Esophagus muscularis mucosa (tissue), 4 donors: ENCODE measurements around the gene PCBP3. TPM values are rescaled to one million over a fixed set of nuclear protein-coding genes. Genes with fewer than 3 reads are reported as not detected.

Experiments used
- DNase-seq: peaks from one replicate; pipeline ENCODE4 v3.0.0-alpha.2; 2017; ENCODE audit errors: extremely low spot score
- H3K27ac ChIP-seq, 4 donors: fragments of 200-600 bp; sonication (generic); replicated peaks in 1 of 4; 1 replicate in 3 of 4; 2 replicates in 1 of 4; pipeline ENCODE4 v1.5.1; 2016 to 2019; ENCODE audit warnings: mild to moderate bottlenecking in 1 of 4
- H3K27me3 ChIP-seq, 4 donors: fragments of 200-600 bp; sonication (generic); one replicate each; pipeline versions ENCODE4 v1.5.1 to v1.6.0; 2016 to 2019
- H3K36me3 ChIP-seq, 4 donors: fragments of 200-600 bp; sonication (generic); one replicate each; pipeline ENCODE4 v1.5.1; 2016 to 2019
- H3K4me1 ChIP-seq, 4 donors: fragments of 200-600 bp; sonication (generic); one replicate each; pipeline ENCODE4 v1.5.1; 2016 to 2019
- H3K4me3 ChIP-seq, 4 donors: fragments of 200-600 bp; sonication (generic); 1 replicate in 2 of 4; 2 replicates in 2 of 4; pipeline ENCODE4 v1.5.1; 2016 to 2019; ENCODE audit warnings: mild to moderate bottlenecking in 4 of 4, moderate library complexity in 1 of 4
- H3K9me3 ChIP-seq, 4 donors: fragments of 200-600 bp; sonication (generic); 1 replicate in 3 of 4; 2 replicates in 1 of 4; pipeline ENCODE4 v1.5.1; 2016 to 2019
- CTCF ChIP-seq, 3 experiments: fragments of 200-600 bp in 2 of 3; fragments of 450-650 bp in 1 of 3; sonication (generic) in 2 of 3; IDR thresholded peaks; one replicate each; pipeline ENCODE4 v1.5.1; 2017 to 2019; ENCODE audit warnings: antibody characterized with exemption in 3 of 3, mild to moderate bottlenecking in 2 of 3, moderate library complexity in 1 of 3
- EP300 ChIP-seq: sonication (generic); formaldehyde crosslinking; IDR thresholded peaks from one replicate; pipeline ENCODE4 v1.6.1; 2017; ENCODE audit warnings: antibody characterized with exemption
- POLR2A ChIP-seq: fragments of 450-650 bp; IDR thresholded peaks from one replicate; pipeline ENCODE4 v1.6.1; 2017; ENCODE audit warnings: antibody characterized with exemption, moderate library complexity, mild to moderate bottlenecking, low read depth
- POLR2AphosphoS5 ChIP-seq, 2 donors: sonication (generic); formaldehyde crosslinking; IDR thresholded peaks; one replicate each; pipeline ENCODE4 v1.6.1; 2017; ENCODE audit warnings: antibody characterized with exemption in 2 of 2
- WGBS: methylation state at CpG from one replicate; pipeline ENCODE4 v1.1.5; 2018; 5-methylcytosine and 5-hydroxymethylcytosine counted together
- intact Hi-C: fragments of 100-400 bp; cut with DNase I; formaldehyde crosslinking; loops from one replicate; pipeline ENCODE4 v1.15.1; 2023
- total RNA-seq, 4 donors: library from RNA; depleted of rRNA; stranded (reverse); fragments of >200 nt; gene quantifications; one replicate each; pipeline versions ENCODE4 v1.1.0 to v1.2.1, GENCODE V29; 2016

PCBP3 gene
- total RNA-seq, 4 donors from 2014 or later: 7.5 to 9.2 (median 8.1) TPM

DNA sequence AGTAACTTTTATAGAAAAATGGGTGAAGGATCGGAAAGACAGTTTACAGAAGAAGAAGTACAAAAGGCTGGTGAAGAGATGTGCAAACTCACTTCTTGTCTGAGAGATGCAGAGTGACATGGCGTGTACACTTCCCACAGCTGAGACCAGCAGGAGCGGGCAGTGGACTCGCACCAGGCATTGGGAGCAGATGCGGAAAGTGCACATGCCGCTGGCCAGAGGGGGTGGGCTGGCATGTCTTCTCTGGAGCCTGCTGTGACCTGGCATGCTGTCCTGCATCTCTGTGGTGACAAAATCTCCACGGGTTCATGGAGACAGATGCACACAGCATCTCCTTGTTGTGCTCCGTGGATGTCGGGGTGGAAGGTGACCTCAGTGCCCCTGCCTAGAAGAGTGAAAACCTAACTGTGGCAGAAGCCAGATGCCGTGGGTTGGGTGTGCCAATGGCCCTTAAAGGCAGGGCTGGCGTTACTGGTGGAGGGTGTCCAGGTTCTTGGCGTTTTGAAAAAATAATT, 209.4 kb downstream of the PCBP3 start:
- intact Hi-C loops: no loop called here
- 89% methylated on average over 12 of the region's 12 CpGs for WGBS
- no peak for DNase-seq
- Histone ChIP-seq H3K27me3 (peaks cover 0 to 8% (median 0%) of the 10 kb centered on the region in 4 donors), H3K4me1 (peaks cover 0 to 1% (median 0%) of the 10 kb centered on the region in 4 donors), H3K36me3 (peaks cover 0 to 5% (median 0%) of the 10 kb centered on the region in 4 donors), H3K9me3 (no peaks in the 10 kb centered on the region), H3K27ac (no peak overlapping the region), H3K4me3 (no peak overlapping the region)
- TF ChIP-seq POLR2A (no peak), POLR2AphosphoS5 (IDR thresholded peaks at IDR 0.05) (no peak), CTCF (IDR thresholded peaks at IDR 0.05) (no peak), EP300 (no peak)

- Histone ChIP-seq H3K4me3 (no peak overlapping the region), H3K9me3 (no peaks in the 10 kb centered on the region), H3K27ac (no peak overlapping the region), H3K36me3 (peaks cover 0 to 5% (median 0%) of the 10 kb centered on the region in 4 donors), H3K27me3 (peaks cover 0 to 8% (median 0%) of the 10 kb centered on the region in 4 donors), H3K4me1 (no peaks in the 10 kb centered on the region)
- TF ChIP-seq POLR2A (no peak), CTCF (IDR thresholded peaks at IDR 0.05) (no peak), EP300 (no peak), POLR2AphosphoS5 (IDR thresholded peaks at IDR 0.05) (no peak)
- intact Hi-C loops: no loop called here
- WGBS: 95% methylated on average over 19 of the region's 19 CpGs
- DNase-seq: no peak
These were observed 210.3 kb downstream of the PCBP3 start for GRCh38 chr21:45853703-45854342.

DNA sequence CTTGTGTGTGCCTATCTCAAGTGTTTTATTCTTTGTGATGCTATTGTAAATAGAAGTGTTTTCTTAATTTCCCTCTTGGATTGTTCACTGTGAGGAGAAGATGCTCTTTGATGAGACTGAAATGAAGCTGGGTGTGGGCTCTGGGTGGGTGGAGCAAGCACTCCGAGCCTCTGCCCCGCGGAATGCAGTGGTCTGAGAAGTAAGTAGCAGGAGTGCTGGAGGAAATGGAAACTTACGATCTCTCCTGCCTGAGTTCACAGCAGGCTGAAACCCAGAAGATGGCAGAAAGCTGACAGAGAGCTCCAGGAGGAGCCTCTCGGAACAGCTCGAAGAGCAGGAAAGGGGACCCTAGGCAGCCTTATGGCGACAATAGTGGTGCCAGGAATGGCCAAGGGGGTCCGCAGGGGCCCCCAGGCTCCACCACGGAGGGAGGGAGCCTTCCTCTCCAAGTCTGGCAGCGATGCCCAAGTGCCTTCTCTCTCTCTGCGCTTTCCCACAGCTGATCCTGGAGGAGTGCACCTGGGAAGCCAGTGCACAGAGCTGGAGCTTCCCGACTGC, 211.2 kb downstream of the PCBP3 start:
- Histone ChIP-seq H3K4me3 (no peak overlapping the region), H3K9me3 (no peaks in the 10 kb centered on the region), H3K27ac (no peak overlapping the region), H3K36me3 (peaks cover 0 to 5% (median 0%) of the 10 kb centered on the region in 4 donors), H3K27me3 (peaks cover 0 to 14% (median 0%) of the 10 kb centered on the region in 4 donors), H3K4me1 (no peaks in the 10 kb centered on the region)
- intact Hi-C loops: no loop called here
- 56% methylated on average over 12 of the region's 12 CpGs for WGBS
- DNase-seq: no peak
- no peak for TF ChIP-seq POLR2A
- TF ChIP-seq EP300: no peak
- TF ChIP-seq POLR2AphosphoS5 (IDR thresholded peaks at IDR 0.05): no peak
- no peak for TF ChIP-seq CTCF (IDR thresholded peaks at IDR 0.05)

DNA sequence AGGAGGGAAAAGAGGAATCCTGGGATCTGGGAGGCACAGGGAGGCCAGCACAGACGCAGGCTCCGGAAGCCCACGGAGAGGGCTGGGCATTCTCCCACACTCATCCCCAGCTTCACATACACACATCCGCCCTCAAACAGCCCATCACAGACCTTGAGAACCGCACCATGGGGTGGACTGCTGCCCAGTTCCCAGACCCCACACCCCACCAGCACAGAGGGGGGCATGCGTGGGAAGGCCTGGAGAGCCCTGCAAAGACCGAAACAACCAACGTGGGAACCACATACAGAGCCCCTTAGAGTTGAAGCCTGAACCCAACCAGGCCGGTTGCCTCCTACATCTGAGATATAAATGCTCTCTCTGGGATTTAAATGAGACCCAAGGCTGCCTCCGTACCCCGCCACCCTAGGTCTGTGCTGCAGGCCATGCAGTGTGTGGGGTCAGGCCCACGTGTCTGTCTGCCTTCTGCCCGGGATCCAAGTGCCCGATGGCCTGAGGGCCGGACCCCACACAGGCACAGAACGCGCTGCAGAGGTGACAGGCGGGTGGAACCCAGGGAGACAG, 211.8 kb downstream of the PCBP3 start:
- TF ChIP-seq POLR2A (no peak), EP300 (no peak), CTCF (IDR thresholded peaks at IDR 0.05) (no peak), POLR2AphosphoS5 (IDR thresholded peaks at IDR 0.05) (no peak)
- Histone ChIP-seq H3K27me3 (peaks cover 0 to 15% (median 0%) of the 10 kb centered on the region in 4 donors), H3K4me1 (no peaks in the 10 kb centered on the region), H3K27ac (no peak overlapping the region), H3K9me3 (no peaks in the 10 kb centered on the region), H3K4me3 (no peak overlapping the region), H3K36me3 (peaks cover 0 to 5% (median 0%) of the 10 kb centered on the region in 4 donors)
- WGBS: 93% methylated on average over 11 of the region's 18 CpGs
- no peak for DNase-seq
- intact Hi-C loops: no loop called here
